Colonic mucosa (tissue), 4 donors: ENCODE data around the gene CREBBP. TPM values are rescaled to one million over a fixed set of nuclear protein-coding genes. Genes with fewer than 3 reads are reported as not detected.

Experiments used
- DNase-seq: peaks from one replicate; pipeline ENCODE4 v3.0.0-alpha.2; 2020
- H3K27ac ChIP-seq: fragments of 200-600 bp; one replicate; pipeline ENCODE4 v1.8.0; 2021
- H3K27me3 ChIP-seq: fragments of 200-600 bp; one replicate; pipeline ENCODE4 v1.8.0; 2021
- H3K36me3 ChIP-seq: fragments of 200-600 bp; one replicate; pipeline ENCODE4 v1.8.0; 2021
- H3K4me1 ChIP-seq: fragments of 200-600 bp; one replicate; pipeline ENCODE4 v1.8.0; 2021; ENCODE audit warnings: mild to moderate bottlenecking
- H3K4me3 ChIP-seq: fragments of 200-600 bp; one replicate; pipeline ENCODE4 v1.8.0; 2021
- H3K9ac ChIP-seq, 2 donors: one replicate each; pipeline ENCODE4 v1.7.0; 2013; ENCODE audit warnings: control low read depth in 2 of 2, low read depth in 2 of 2, low read length in 2 of 2
- H3K9me3 ChIP-seq: fragments of 200-600 bp; one replicate; pipeline ENCODE4 v1.8.0; 2021
- CTCF ChIP-seq: fragments of 200-600 bp; IDR thresholded peaks from one replicate; pipeline ENCODE4 v1.8.0; 2022; ENCODE audit warnings: antibody characterized with exemption, mild to moderate bottlenecking
- intact Hi-C: fragments of 100-400 bp; cut with DNase I; formaldehyde crosslinking; loops from one replicate; pipeline ENCODE4 v1.14.1; 2022
- total RNA-seq, 2 donors: library from RNA; stranded (reverse); fragmentation: NEBNext Ultra II Directional in 1 of 2; extraction: Animal tissue kit (Norgen Biotek cat#: 25700) in 1 of 2; gene quantifications; one replicate each; pipeline ENCODE4 v1.2.1, GENCODE V29; 2021
- donor health status: healthy.
- donor health status: DM: no; HTN: no; CAD: no.
- donor health status: DM: no; HTN: no; CAD: no.

The CREBBP gene
- total RNA-seq, 2 donors from 2014 or later: 42.0 to 45.2 TPM

- peaks cover 17% of the 10 kb centered on the region for H3K4me1 ChIP-seq
- DNase-seq: no peak
- TF ChIP-seq CTCF: no peak
Measured at GRCh38 chr16:3824121-3824795, 56.3 kb downstream of the CREBBP start.

GRCh38 chr16:3823427-3823826, 57.1 kb downstream of the CREBBP start:
- intact Hi-C loops: no loop called here
- H3K36me3 ChIP-seq: no peaks in the 10 kb centered on the region
- H3K4me3 ChIP-seq: no peak overlapping the region
- peaks cover 17% of the 10 kb centered on the region for H3K4me1 ChIP-seq
- no peak for TF ChIP-seq CTCF
- no peak for DNase-seq
- no peak overlapping the region for H3K27ac ChIP-seq
- no peaks in the 10 kb centered on the region for H3K27me3 ChIP-seq
- H3K9ac ChIP-seq: no peak overlapping the region
- H3K9me3 ChIP-seq: no peaks in the 10 kb centered on the region

More at GRCh38 chr16:3824121-3824795, 56.3 kb downstream of the CREBBP start:
- Histone ChIP-seq H3K9me3 (no peaks in the 10 kb centered on the region), H3K36me3 (no peaks in the 10 kb centered on the region), H3K4me3 (no peak overlapping the region), H3K27ac (no peak overlapping the region), H3K27me3 (no peaks in the 10 kb centered on the region), H3K9ac (no peak overlapping the region)
- intact Hi-C loops: no loop called here

- Histone ChIP-seq H3K27ac (no peak overlapping the region), H3K9ac (no peak overlapping the region), H3K4me3 (no peak overlapping the region), H3K36me3 (no peaks in the 10 kb centered on the region), H3K27me3 (no peaks in the 10 kb centered on the region), H3K4me1 (peaks cover 17% of the 10 kb centered on the region), H3K9me3 (no peaks in the 10 kb centered on the region)
- intact Hi-C loops: no loop called here
- no peak for TF ChIP-seq CTCF
- no peak for DNase-seq
Measured at GRCh38 chr16:3822366-3823045, 58.0 kb downstream of the CREBBP start.

GRCh38 chr16:3821184-3821583, 59.3 kb downstream of the CREBBP start:
- Histone ChIP-seq H3K9ac (no peak overlapping the region), H3K4me3 (no peak overlapping the region), H3K9me3 (no peaks in the 10 kb centered on the region), H3K27ac (no peak overlapping the region), H3K36me3 (no peaks in the 10 kb centered on the region), H3K4me1 (peaks cover 17% of the 10 kb centered on the region), H3K27me3 (no peaks in the 10 kb centered on the region)
- intact Hi-C loops: no loop called here
- DNase-seq: no peak
- no peak for TF ChIP-seq CTCF

GRCh38 chr16:3819746-3820724, 60.5 kb downstream of the CREBBP start:
- no peak overlapping the region for H3K27ac ChIP-seq
- TF ChIP-seq CTCF: no peak
- no peak overlapping the region for H3K4me3 ChIP-seq
- H3K27me3 ChIP-seq: no peaks in the 10 kb centered on the region
- intact Hi-C loops: no loop called here
- H3K9ac ChIP-seq: no peak overlapping the region
- no peaks in the 10 kb centered on the region for H3K36me3 ChIP-seq
- no peaks in the 10 kb centered on the region for H3K9me3 ChIP-seq
- peaks cover 17% of the 10 kb centered on the region for H3K4me1 ChIP-seq
- peak; percentile 52 for DNase-seq
